Urinary bladder (tissue), 2 donors: ENCODE measurements around the gene RANBP3L. TPM values are rescaled to one million over a fixed set of nuclear protein-coding genes. Genes with fewer than 3 reads are reported as not detected.

Experiments used
- polyA plus RNA-seq: library from polyadenylated mRNA; stranded (reverse); fragments of 200-250 nt; gene quantifications from one replicate; pipeline ENCODE4 v1.2.3, GENCODE V29; 2013
- total RNA-seq: library from RNA; depleted of rRNA; stranded (reverse); fragments of >200 nt; gene quantifications from one replicate; pipeline ENCODE4 v1.2.3, GENCODE V29; 2014
- donor health status: healthy.

Gene RANBP3L
- total and polyA plus RNA-seq, 2 donors, result 5.7 to 38.7 TPM

Other genes with a start within 250 kb of the RANBP3L start
- gene UGT3A2, start 235.0 kb downstream of the RANBP3L start, total RNA-seq, result 0.58 TPM
- 0.14 TPM for gene UGT3A2, start 235.0 kb downstream of the RANBP3L start, polyA plus RNA-seq
- 31.6 TPM for gene LMBRD2, start 150.0 kb downstream of the RANBP3L start, total RNA-seq
- gene LMBRD2, start 150.0 kb downstream of the RANBP3L start, polyA plus RNA-seq, result 5.7 TPM
- 42.9 TPM for gene SKP2, start 149.8 kb downstream of the RANBP3L start, total RNA-seq
- 5.1 TPM for gene SKP2, start 149.8 kb downstream of the RANBP3L start, polyA plus RNA-seq
- 63.2 TPM for gene NADK2, start 60.0 kb downstream of the RANBP3L start, total RNA-seq
- 54.5 TPM for gene NADK2, start 60.0 kb downstream of the RANBP3L start, polyA plus RNA-seq